KG1 (cell line): Measurements from ENCODE around the gene ZNF593.

Experiments used
- DNase-seq: peaks from one replicate; lab custom pipeline; 2025; lab: John Stamatoyannopoulos, UW

Gene ZNF593

DNA sequence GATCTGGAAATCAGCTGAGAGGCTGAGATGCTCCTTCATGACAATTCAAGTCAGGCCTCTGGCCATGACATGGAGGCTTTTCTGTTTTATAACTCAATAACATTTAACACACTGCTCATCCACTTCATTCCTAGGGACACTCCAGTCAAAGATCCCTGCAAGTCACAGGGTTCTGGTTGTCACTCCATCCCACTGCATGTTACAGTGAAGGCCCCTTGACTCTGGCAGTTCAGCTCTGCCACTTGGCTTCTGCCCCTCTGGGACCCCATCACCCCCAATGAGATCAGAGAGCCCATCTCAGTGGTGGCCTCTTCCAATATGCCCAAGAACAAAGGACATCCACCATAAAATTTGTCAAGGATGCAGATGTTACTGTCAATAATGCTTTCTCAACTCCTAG lies 20.8 kb upstream of the ZNF593 start:
- DNase-seq, result no peak

DNA sequence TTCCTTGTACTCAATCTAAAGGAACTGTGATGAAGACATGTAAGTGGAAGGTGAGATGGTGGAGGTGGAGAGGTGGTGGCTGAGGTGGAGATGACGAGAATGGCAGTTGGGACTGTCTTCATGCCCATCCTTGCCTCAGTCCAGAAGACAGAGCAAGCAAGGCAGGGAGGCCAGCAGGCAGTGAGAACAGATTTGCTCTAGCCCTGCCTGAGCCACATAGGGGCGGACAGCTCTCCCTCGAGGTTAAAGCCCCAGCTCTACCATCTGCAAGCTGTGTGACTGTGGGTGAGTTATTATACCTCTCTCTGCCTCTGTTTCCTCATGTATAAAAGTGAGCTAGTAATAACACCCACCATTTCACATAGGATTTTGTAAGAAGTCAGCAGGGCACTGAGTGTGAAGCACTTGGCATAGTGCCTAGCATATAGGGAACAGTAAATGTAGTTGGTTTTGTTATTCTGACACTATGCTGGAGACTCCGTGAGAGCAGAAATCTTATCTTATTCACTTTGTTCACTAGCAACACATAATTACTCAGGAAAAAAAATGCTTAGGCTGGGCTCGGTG lies 15.7 kb upstream of the ZNF593 start:
- no peak for DNase-seq

DNA sequence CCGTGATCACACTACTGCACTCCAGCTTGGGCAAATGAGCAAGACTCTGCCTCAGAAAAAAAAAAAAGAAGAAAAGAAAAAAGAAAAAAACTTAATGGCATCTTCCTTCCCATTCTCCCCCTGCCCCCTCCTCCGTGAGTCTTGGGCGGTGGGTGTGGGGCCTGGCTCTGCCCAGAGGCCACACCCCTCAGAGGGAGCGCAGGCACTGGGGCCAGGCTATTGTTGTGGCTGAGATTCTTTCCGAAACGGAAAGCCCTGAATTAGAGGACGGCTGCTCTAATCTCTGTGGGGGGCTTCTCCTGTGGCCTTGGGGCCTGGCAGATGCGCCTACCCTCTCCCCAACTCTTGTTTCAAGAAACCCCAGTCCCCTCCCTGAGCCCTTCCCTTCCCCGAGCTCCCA lies 15.0 kb upstream of the ZNF593 start:
- DNase-seq, result no peak

DNA sequence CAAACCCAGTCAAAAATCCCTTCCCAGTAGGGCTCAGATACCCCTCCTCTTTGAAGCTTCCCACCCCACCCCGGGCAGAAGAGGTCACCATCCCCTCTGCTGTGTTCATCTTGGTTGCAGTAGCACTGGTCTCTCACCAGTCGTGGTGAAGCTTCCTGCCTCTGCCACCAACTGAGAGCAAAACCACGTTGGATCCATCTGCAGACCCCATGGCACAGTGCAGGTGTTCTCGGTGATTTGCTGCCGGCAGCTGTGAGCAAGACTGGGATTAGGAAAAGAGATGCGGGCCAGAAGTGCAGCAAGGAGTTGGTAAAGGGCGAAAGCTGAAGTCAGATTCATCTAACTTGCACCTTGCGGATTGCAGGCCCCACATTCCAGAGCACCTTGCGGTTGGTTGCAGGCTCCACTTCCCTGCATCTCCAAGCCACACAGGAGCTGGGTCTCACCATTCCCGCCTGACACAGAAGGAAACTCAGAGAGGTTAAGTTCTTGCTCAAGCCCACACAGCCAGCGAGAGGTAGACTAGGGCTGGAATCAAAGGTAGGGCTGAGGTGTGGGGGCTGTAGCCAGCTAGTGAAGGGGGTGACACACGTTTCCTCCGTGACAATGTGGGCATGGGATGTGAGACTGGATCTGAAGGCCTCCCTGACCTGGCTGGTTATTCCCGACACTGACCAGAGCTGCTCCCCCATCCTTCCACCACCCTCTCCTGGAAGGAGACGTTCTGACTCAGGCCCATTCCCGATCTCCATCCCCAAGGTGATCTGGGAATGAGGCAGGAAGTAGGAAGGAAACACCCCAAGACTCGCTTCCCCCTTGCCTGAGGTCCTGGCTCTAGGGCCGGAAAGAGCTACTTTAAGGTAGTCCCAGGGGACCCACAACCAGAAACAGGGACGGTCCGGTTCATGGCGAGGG lies 14.1 kb upstream of the ZNF593 start:
- DNase-seq, result no peak

DNA sequence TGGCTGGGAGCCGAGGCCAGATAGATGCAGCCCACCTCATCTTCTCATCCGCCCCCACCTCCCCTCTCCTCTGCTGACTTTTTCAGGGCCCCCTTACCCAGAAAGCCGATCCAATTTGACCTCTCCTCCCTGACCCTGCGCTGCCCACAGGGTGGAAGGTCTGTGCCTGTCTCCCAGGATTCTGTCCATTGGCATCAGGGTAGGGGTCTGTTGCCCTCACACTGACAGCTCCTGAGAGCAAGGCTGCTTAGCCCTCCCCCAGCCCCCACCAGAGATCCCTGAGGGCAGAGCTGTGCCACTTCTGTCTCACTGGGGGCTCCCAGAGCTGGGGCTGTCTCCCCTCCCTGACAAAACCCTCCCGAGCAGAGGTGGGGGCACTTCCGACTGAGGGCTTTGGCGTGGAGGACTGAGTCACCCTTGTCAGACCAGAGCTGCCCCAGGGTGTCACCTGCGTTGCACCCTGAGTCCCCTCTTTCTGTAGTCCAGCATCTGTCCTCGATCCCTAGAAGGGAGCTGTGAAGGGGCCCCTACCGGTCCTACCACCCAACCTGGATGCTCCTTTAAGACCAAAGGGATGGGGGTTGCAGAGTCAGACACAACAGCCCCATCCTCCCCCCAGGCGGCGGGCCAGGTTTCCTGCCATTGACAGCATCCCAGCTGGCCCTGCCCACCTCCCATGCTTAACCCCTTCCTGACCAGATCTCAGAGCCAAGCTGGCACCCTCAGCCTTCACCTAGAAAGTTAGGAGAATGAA lies 13.2 kb upstream of the ZNF593 start:
- DNase-seq, result no peak

DNA sequence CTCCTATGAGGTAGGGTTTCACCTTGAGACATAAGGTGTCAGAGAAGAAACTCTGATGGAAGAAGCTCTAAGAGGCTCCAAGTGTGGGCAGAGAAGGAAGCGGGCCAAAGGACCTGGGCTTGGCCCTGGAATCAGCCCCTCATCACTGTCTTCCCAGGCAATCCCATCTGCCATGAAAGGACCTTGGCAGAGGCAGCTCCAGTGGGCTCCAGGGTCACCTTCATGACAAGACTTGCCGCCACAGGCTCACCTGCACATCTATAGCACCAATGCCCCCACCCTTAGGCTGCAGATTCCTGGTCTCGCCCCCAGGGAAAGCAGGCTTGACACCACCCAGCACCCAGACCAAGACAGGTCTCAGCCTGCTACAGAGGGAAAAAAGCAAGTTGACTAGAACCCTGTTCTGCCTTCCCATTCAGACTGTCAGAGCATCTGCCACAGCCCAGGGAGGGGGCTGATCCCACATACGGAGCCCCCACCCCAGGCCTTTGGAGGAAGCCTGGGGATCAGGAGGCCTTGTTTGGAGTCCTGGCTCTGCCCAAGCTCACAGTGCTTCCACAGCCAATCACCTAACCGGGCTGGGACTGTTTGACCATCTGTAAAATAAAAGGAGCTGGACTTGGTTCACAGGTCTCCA lies 11.3 kb upstream of the ZNF593 start:
- DNase-seq, result no peak

DNA sequence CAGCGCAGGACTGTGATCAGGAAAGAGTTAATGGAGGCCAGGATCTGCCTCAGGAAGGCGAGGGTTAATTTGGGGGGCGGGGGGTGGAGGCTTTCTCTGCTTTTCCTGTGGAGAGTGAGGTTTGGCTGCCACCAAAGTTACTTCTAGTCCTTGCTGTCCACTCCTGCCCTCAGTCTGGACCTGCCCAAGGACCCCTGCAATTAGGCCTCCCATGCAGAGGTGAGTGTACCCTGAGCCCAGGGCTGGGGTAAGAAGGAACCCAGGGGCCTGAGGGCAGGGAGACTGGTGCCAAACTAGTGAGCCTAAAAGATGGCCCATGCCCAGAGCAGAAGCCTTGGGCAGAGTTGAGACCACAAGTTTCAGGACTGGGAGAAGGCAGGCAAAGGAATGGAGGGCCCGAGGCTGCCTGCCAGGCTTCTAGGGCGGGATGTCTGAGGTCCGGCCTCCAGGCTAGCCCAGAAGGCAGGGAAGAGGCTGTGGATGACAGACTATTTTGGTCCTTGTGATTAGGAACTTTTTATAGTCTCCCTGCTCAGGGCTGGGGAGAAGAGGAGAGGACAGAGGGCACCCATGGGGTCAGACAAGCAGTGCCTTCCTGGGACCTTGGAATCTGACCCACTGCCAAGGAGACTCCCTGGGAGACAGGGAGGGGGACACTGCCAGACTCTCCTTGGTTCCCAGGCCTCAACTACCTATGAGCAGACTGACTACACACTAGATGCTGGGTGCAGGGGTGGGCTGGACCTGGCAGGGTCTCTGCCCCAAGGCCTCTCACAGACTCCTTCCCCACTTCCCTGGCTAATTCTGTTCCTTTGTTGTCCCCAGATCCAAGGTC lies 10.6 kb upstream of the ZNF593 start, which contains the start of gene FAM110D:
Gene FAM110D (plus strand): TSS at position 172 of the 835 bp plus-strand sequence. CDS start 2,213 bp downstream, outside the sequence.
- no peak for DNase-seq

DNA sequence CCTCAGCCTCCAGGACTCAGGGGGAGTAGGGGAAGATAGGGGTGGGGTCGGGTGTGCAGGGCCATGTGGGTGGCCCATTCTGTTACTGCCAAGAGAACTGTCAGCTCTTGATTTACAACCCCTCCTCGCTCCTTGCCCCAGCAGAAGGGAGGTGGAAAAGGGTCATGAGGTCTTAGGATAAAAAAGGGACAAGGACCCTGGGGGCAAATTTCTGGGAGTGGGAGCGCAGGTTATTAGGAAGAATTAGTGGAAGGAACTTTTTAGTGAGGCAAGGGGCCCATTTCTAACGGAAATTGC lies 10.0 kb upstream of the ZNF593 start:
- no peak for DNase-seq

DNA sequence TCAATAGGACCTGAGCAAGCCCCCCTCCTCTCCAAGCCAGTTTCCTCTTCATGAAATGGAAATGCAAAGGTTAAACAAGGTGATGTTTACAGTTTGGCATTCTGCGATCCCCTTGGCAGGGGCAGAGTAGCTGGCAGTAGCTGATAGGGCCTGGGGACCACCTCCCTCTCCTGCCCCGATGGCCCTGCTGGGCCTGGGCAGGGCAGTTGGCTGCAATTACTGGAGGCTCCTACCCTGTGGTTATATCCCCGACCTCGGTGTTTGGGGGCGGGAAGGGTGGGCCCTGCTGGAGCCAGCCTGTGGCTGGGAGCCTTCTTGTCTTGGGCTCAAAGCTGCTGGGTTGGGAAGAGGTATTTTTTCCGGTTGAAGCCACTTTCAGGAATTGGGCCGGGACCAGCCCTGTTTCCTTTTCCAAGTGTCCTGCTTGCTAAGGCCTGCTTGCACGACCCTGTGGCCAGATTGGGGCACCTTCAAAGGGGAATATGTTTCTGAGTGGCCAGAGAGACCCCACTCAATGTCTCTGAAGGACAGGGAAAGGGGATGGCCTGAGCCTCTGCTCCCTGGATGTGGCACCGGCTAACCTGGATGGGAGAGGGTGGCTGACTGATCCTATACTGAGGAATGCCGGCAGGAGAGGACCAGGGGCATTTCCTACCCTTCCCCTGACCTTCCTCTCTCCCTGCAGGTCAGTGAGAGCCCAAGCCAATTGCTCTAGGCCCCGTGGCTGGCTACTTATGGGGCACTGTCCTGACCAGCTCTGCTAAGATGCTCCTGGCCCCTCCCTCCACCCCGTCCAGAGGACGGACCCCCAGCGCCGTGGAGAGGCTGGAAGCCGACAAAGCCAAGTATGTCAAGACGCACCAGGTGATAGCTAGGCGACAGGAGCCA lies 8.9 kb upstream of the ZNF593 start:
- no peak for DNase-seq

DNA sequence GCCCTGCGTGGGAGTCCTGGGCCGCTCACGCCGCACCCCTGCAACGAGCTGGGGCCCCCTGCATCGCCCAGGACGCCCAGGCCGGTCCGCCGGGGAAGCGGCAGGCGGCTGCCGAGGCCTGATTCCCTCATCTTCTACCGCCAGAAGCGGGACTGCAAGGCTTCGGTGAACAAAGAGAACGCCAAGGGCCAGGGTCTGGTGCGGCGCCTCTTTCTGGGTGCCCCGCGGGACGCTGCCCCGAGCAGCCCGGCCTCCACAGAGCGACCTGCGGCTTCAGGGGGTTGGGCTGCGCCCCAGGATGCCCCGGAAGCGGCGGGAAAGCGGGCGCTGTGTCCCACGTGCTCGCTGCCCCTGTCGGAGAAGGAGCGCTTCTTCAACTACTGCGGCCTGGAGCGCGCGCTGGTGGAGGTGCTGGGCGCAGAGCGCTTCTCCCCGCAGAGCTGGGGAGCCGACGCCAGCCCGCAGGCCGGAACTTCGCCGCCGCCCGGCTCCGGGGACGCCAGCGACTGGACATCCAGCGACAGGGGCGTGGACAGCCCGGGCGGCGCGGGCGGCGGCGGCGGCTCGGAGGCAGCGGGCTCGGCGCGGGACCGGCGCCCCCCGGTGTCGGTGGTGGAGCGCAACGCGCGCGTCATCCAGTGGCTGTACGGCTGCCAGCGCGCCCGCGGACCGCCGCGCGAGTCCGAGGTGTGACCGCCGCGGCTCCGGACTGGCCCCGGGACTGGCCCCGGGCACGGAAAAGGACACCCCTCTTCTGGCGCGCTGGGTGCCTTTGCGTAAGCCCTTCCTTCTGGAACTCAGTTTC lies 8.1 kb upstream of the ZNF593 start:
- no peak for DNase-seq

DNA sequence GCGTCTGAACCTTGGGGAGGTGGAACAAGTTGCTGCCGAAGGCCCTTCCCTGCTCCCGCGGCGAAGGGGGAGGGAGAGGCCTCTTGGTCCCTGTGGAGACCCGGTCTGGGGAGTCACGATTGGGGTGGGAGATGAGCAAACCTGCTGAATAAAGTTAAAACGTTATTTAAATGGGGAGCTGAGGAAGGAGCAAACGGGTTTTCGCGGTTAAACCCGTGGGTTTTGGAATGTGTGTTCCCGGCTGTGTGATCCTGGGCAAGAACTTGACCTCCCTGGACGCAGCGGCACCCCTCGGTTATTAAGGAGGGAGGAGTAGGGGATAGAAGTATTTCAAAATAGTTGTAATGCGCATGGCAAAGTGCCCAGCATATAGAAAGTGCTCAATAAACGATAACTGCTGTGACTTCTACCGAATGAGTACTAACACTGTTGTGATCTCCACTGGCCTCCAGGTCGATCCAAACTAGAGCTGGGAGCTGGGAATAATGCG lies 7.4 kb upstream of the ZNF593 start:
- DNase-seq, result no peak

DNA sequence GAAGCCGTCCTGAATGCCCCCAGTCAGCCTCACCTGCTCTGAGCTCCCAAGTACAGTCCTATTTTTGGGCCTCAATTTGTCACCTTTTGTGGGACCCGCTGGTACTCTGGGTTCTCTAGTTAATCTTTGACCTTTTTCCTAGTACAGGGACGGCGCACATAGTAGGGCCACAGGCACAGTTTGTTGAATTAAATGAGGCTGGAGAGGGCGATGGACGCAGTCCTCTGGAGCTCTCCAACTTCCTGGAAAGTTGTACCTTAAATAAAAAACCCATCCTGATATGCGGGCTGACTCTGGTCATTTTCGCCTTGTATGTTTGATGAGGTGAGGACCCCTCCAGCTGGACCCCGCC lies 6.0 kb upstream of the ZNF593 start:
- DNase-seq, result no peak

DNA sequence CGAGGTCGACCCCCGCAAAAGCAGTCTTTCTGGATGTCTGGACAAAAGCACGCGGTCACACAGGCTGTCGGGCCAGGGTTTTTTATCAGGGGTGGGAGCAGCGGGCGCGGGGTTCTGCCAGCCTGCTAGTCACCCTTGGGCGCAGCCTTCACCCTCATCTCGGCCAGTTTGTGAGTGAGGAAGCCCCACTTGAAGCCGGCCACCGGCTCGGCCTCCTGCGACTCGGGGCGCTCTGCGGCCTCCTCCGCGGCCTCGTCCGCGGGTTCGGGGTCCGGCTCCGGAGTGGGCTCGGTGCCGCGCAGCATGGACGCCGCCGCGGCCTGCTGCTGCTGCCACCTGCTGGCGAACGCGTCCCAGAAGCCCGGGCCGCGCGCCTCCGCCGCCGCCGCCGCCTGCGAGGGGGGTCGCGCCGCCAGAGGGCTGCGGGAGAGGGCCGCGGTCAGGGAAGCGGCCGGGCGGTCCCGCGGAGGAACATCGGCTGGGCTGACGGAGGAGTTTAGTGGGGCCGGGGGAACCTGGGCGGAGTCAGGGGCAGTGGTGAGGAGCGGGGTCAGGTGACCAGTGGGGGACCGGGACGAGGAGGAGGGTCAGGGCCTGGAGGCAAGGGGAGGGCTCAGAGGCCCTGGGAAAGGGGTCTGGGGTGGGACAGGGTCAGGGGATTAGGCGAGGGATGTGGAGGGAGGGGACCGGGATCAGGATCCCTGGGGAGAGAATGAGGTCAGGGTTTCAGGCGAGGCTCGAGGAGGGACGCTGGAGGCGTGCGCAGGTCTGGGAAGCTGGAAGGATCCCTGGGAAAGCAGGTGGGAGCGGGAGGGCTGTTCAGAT lies 5.5 kb upstream of the ZNF593 start:
- no peak for DNase-seq

DNA sequence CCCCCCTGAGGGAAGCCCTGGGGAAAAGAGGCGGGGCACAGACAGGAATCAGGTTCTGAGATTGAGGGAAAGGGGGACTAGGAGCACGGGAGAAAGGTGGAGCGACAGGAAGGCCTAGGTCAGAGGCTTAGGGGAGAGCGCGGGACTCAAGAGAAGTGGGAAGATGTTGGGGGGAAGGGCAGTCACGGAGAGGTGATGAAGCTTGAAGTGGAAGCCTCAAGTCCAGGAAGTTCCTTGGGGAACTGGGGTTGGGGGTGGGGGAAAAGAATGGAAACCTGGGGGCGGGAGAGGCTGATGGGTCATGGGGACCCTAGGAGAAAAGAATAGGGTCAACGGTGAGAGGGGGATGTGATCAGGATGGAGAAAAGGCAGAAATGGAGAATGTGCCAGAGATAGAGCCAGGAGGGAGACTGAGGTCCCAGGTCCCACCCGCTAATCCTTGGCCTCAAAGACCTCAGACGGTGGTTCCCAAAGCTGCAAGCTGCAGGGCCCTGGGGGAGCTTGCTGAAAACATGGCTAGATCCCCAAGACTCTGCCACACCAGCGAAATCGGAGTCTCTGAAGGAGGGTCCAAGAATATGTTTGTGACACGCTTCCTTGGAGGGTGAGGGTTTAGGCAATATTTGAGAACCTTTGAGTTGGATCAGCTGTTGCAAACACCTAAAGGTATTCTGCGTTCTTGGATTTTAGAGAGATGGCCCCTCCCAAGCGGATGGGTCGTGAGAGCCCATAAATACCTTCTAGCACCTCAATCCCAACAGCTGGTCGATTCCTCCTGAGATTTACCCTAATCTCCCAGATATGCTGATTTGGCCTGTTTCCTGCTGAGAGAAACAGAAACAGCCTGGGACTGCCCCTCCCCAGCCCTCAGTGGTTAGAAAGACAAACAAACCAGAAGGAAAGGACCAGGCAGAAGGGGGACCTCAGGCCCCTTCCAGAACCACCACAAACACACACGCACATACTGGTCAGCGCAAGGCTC lies 4.6 kb upstream of the ZNF593 start:
- no peak for DNase-seq

DNA sequence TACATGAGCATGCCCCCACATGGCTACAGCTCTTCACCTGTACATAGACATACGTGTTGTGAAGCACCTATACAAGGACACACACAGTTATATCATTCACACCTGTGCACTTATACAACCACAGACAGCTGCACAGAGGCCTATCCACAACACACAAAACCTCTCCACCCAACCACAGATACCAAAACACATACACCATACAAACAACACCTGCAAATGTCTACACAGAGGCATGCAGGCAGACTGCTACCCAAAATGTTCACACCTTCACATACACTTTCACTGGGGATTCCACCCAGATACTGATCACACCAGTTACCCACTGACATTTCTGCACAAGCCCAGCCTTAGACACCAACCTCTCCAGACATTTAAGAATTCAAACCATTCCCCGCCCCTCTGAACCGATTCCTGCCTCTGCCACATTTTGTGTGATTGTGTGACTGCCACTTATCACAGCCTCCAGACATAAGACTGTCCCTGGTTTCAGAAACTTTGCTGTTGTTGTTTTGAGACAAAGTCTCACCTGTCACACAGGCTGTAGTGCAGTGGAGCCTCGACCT lies 2.9 kb upstream of the ZNF593 start:
- DNase-seq, result no peak

DNA sequence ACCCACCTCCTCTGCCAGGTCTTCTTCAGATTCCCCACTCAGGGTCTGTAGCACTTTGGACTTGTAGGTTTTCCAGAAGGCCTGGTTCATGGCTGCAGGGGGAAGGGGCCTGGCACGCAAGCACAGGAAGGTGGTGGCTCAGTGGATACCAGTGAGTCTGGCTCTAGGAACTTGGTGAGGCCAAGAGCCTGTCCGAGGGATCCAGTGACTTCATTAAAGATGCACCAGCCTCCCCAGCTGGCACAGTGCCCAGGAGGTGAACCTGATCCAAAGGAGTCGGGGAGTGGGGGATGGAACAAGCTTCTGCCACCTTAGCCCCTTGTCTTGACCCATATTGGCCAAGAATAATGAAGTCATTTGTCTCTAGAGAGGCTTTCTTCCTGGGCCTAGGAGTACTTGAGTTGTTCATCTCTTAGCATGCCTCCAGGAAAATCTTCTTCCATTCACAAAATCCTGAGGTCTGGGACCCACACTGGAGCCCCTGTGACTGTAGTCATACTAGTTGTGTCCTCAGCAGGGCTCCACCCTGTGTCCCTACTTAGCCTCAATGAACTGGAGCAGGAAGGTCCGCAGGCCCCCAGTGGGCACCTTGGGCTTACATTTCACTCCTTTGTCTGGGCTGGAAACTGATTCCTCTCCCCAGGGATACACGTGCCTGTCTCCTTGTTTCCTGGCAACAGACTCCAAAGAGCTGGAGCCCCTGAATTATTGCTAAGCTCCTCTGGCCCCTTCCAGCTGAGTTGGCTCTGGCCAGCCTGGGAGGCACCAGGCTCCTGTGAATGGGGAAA lies 1.1 kb upstream of the ZNF593 start, which contains the start of gene C1orf232:
Gene C1orf232 (minus strand): TSS at position 554 of the 788 bp plus-strand sequence. CDS start 464 bp downstream, at position 90.
- no peak for DNase-seq
